Measurements from ENCODE around the gene AMZ1.

Gene AMZ1

GRCh38 chr7:2710286-2710655 lies 22.3 kb downstream of the AMZ1 start:
- no peak for DNase-seq (ENCODE audit: low read depth)
- TF ChIP-seq, protein P1, sequence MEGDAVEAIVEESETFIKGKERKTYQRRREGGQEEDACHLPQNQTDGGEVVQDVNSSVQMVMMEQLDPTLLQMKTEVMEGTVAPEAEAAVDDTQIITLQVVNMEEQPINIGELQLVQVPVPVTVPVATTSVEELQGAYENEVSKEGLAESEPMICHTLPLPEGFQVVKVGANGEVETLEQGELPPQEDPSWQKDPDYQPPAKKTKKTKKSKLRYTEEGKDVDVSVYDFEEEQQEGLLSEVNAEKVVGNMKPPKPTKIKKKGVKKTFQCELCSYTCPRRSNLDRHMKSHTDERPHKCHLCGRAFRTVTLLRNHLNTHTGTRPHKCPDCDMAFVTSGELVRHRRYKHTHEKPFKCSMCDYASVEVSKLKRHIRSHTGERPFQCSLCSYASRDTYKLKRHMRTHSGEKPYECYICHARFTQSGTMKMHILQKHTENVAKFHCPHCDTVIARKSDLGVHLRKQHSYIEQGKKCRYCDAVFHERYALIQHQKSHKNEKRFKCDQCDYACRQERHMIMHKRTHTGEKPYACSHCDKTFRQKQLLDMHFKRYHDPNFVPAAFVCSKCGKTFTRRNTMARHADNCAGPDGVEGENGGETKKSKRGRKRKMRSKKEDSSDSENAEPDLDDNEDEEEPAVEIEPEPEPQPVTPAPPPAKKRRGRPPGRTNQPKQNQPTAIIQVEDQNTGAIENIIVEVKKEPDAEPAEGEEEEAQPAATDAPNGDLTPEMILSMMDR (conservative IDR thresholded peaks at IDR 0.05; ENCODE audit: low read depth, low read length), result no peak
- no peak overlapping the region for H3K4me3 ChIP-seq (ENCODE audit: low read depth, low read length)

GRCh38 chr7:2710901-2711551 lies 23.0 kb downstream of the AMZ1 start:
- peak; percentile 32 for DNase-seq (ENCODE audit: low read depth)
- TF ChIP-seq, protein P1 (conservative IDR thresholded peaks at IDR 0.05; ENCODE audit: low read depth, low read length), result no peak
- no peak overlapping the region for H3K4me3 ChIP-seq (ENCODE audit: low read depth, low read length)

GRCh38 chr7:2711895-2712675 lies 24.1 kb downstream of the AMZ1 start:
- TF ChIP-seq, protein P1 (conservative IDR thresholded peaks at IDR 0.05; ENCODE audit: low read depth, low read length), result no peak

GRCh38 chr7:2713370-2713769 lies 25.4 kb downstream of the AMZ1 start:
- H3K4me3 ChIP-seq (ENCODE audit: low read depth, low read length), result no peak overlapping the region
- TF ChIP-seq, protein P1 (conservative IDR thresholded peaks at IDR 0.05; ENCODE audit: low read depth, low read length), result peak; percentile 36
- peak; percentile 27 for DNase-seq (ENCODE audit: low read depth)

More at GRCh38 chr7:2711895-2712675, 24.1 kb downstream of the AMZ1 start:
- no peak for DNase-seq (ENCODE audit: low read depth)
- H3K4me3 ChIP-seq (ENCODE audit: low read depth, low read length), result no peak overlapping the region

GRCh38 chr7:2713978-2714377 lies 26.0 kb downstream of the AMZ1 start:
- no peak for DNase-seq (ENCODE audit: low read depth)
- H3K4me3 ChIP-seq (ENCODE audit: low read depth, low read length), result no peak overlapping the region
- TF ChIP-seq, protein P1 (conservative IDR thresholded peaks at IDR 0.05; ENCODE audit: low read depth, low read length), result no peak

GRCh38 chr7:2714636-2715035 lies 26.6 kb downstream of the AMZ1 start:
- DNase-seq (ENCODE audit: low read depth), result no peak
- TF ChIP-seq, protein P1 (conservative IDR thresholded peaks at IDR 0.05; ENCODE audit: low read depth, low read length), result no peak
- H3K4me3 ChIP-seq (ENCODE audit: low read depth, low read length), result no peak overlapping the region
